Left hindlimb (tissue), 1 donor: ENCODE results near the gene WNK1.
"Not testable (repeated sequence)": the region's sequence is repeated elsewhere in the genome, so short reads cannot be mapped to it uniquely, and the experiment has no call there.

Experiments
- DNase-seq: peaks from one replicate; pipeline ENCODE4 v3.0.0-alpha.2; 2018

WNK1 gene

GRCh38 chr12:913919-914698, 161.7 kb downstream of the WNK1 start:
- DNase-seq: no peak

DNA sequence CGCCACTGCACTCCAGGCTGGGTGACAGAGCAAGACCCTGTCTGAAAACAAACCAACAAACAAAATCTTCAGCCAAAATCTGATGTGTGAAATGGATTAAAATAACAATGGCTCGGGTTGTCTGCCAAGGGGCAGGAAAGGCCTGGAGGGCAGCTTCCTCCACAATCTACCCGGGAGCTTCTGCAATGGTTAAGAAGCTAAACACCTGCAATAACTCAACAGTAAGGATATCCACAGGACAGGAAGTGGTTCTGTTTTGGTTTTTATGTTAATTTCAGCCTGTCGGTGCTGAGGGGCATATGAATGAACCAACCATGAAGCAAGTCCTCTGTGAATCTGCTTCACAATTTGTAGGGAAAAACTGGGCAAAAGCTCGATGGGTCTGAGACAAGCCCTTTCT, 162.7 kb downstream of the WNK1 start:
- no peak for DNase-seq

DNA sequence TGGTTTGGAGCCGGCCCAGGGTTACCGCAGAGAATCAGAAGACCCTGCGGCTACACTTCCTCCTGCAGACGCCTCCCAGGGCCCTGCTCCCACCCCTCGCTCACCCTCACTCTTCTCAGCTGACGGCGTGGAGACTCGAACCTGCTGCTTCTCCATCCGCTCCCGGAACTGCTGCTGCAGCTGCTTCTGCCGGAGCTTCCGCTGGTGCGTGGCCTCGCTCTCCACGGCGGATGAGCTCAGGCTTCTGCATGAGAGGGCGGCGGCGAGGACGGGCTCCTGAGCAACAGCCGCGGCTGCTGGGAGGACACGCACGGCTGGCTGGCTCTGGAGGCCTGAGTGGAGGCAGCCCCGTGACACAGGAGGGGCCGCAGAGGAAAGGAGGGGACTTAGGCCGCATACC, 163.9 kb downstream of the WNK1 start:
- no peak for DNase-seq

- DNase-seq: no peak
Observed at GRCh38 chr12:916712-917445, 164.5 kb downstream of the WNK1 start.

DNA sequence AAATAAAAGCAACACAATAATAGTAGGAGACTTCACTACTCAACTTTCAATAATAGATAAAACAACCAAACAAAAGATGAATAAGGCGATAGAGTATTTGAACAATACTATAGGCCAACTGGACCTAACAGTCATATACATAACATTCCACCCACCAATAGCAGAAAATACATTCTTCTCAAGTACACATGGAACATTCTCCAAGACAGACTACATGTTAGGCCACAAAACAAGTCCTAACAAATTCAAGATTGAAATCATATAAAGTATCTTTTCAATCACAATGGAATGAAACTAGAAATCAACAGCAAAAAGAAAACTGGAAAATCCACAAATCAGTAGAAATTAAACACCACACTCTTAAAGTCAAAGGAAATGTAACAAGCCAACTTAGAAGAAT, 168.3 kb downstream of the WNK1 start:
- no peak for DNase-seq

GRCh38 chr12:922285-922684, 169.9 kb downstream of the WNK1 start:
- no peak for DNase-seq

GRCh38 chr12:926641-927040, 174.3 kb downstream of the WNK1 start:
- no peak for DNase-seq

- no peak for DNase-seq
Observed at GRCh38 chr12:931060-931459, 178.7 kb downstream of the WNK1 start.

GRCh38 chr12:931591-931990, 179.2 kb downstream of the WNK1 start:
- no peak for DNase-seq

DNA sequence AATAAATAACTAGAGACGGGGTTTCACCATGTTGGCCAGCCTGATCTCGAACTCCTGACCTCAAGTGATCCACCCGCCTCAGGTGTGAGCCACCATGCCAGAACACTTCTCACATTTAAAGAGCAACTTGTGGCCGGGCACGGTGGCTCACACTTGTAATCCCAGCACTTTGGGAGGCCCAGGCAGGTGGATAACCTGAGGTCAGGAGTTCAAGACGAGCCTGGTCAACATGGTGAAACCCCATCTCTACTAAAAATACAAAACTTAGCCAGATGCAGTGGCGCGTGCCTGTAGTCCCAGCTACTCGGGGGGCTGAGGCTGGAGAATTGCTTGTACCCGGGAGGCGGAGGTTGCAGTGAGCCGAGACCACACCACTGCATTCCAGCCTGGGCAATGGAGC, 183.5 kb downstream of the WNK1 start:
- not testable (repeated sequence) for DNase-seq

GRCh38 chr12:936377-937345, 184.3 kb downstream of the WNK1 start:
- no peak for DNase-seq

GRCh38 chr12:938810-939209, 186.4 kb downstream of the WNK1 start:
- no peak for DNase-seq

DNA sequence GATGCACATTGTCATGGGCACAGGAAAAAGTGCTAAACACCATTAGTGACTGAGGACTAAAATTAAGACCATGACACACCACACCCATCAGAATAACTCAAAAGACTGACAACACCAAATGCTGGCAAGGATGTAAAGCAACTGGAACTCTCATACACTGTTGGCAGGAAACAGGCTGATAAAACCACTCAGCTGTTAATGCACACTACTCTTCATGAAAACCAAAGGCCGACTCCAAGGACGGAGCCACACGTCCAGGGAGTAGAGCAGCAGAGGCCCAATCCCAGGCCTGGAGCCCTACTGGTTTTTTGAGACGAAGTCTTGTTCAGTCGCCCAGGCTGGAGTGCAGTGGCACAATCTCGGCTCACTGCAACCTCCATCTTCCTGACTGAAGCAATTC, 190.7 kb downstream of the WNK1 start:
- DNase-seq: peak; percentile 42

- no peak for DNase-seq
Observed at GRCh38 chr12:944211-944610, 191.8 kb downstream of the WNK1 start.

GRCh38 chr12:946212-946611, 193.8 kb downstream of the WNK1 start:
- DNase-seq: no peak

DNA sequence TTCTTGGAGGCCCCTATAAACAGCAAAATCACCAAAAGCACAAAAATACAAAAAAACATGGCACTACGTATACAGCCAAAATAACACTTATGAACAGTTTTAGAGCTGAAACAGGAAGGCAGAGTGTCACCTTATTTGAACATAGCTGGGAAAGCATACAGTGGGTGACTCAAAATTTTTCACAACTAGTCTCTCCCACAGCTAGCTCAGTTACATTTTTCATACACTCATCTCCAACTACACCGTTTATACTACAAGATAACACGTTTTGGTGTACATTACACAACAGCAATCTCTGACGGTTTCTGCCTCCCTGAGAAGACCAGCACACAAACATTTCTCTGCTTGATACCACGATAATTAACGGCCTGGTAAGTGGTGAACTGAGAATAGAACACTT, 194.3 kb downstream of the WNK1 start:
- no peak for DNase-seq

DNA sequence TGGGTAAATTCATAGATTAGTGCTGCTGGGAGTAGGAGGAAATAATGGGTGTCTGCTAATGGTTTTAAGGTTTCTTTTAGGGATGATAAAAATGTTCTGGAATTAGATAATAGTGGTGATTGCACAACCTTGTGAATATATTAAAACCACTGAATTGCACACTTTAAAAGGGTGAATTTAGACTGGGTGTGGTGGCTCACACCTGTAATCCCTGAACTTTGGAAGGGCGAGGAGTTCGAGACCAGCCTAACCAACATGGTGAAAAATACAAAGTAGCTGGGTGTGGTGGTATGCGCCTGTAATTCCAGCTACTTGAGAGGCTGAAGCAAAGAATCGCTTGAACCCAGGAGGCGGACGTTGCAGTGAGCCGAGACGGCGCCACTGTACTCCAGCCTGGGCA, 195.9 kb downstream of the WNK1 start:
- DNase-seq: no peak

GRCh38 chr12:949453-950191, 197.2 kb downstream of the WNK1 start, which contains the start of gene RAD52:
Gene RAD52, minus strand, starts transcription at chr12:949694. Its CDS starts 16,636 bp downstream, at chr12:933058.
- peak; percentile 99 for DNase-seq

DNA sequence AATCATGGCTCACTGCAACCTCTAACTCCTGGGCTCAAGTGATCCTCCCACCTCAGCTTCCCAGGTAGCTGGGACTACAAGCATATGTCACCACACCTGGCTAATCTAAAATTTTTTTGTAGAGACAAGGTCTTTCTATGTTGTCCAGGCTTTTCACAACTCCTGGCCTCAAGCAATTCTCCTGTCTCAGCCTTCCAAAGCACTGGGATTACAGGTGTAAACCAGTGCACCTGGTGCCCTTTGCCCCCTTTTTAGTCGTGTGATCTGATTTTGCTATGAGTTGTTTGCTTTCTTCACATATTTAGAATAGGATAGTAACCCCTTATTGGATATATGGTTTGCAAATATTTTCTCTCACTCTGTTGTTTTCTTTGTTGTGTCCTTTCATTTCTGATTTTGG, 198.8 kb downstream of the WNK1 start:
- no peak for DNase-seq

DNA sequence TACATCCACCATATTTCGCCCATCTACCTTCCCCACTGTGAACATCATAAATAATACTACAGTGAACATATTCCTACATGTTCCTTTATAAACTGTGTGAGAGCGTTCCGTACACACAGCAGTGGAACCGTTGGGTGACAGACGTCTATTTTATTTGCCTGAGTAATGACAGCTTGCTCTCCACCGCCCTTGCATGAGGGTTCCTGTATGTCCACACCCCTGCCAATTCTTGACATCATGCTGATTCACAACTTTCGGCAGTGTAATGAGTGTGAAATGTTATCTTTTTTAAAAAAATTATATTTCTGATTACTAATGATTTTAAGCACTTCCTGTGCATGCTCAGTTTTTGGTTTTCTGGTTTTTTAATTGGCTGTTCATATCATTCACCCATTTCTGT, 201.4 kb downstream of the WNK1 start:
- no peak for DNase-seq

GRCh38 chr12:954741-955140, 202.4 kb downstream of the WNK1 start:
- DNase-seq: no peak

DNA sequence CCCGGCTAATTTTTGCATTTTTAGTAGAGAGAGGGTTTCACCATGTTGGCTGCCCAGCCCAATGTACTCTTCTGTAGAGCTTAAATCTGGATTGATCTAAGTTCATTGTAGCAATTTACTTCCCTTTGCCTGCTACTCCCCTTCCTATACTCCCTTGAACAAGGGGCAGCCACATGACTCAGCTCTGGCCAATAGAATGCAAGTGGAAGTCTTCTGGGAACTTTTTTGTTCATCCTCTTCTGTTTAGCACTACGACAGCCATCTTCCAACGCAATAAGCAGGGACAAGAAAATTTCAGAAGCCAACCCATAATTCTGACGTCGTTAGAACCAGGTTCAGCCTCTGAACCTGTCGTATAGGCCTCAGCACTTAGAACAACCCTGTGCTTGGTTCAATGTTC, 203.6 kb downstream of the WNK1 start:
- no peak for DNase-seq
